Neuron (in vitro differentiated cells): ENCODE results near the gene LRRIQ1.

Source experiments
- H2AFZ ChIP-seq: one replicate; pipeline ENCODE4 v1.6.1; 2013; ENCODE audit warnings: low read depth, mild to moderate bottlenecking, inconsistent platforms, low read length, moderate library complexity
- H3K27me3 ChIP-seq: one replicate; pipeline ENCODE4 v1.6.1; 2013; ENCODE audit warnings: low read length; ENCODE audit not compliant: insufficient read depth
- H3K36me3 ChIP-seq: one replicate; pipeline ENCODE4 v1.6.1; 2013; ENCODE audit warnings: low read length; ENCODE audit not compliant: insufficient read depth
- H3K4me1 ChIP-seq: one replicate; pipeline ENCODE4 v1.6.1; 2013; ENCODE audit warnings: low read length; ENCODE audit not compliant: insufficient read depth
- H3K4me3 ChIP-seq: 2 replicates; pipeline ENCODE4 v1.5.1; 2013; ENCODE audit warnings: mild to moderate bottlenecking, low read length, moderate library complexity
- H3K9me3 ChIP-seq: one replicate; pipeline ENCODE4 v1.6.1; 2013; ENCODE audit warnings: low read length

Gene LRRIQ1

GRCh38 chr12:85076688-85077430 lies 40.7 kb downstream of the LRRIQ1 start:
- Histone ChIP-seq H3K27me3 (no peaks in the 10 kb centered on the region), H3K4me3 (no peak overlapping the region), H2AFZ (peak overlapping the region; percentile 89), H3K9me3 (no peaks in the 10 kb centered on the region), H3K36me3 (no peaks in the 10 kb centered on the region), H3K4me1 (peaks cover 2% of the 10 kb centered on the region)

- Histone ChIP-seq H3K9me3 (no peaks in the 10 kb centered on the region), H3K27me3 (no peaks in the 10 kb centered on the region), H3K36me3 (no peaks in the 10 kb centered on the region), H2AFZ (no peak overlapping the region), H3K4me3 (no peak overlapping the region), H3K4me1 (no peaks in the 10 kb centered on the region)
Observed at GRCh38 chr12:85085066-85085465, 48.9 kb downstream of the LRRIQ1 start.

- no peaks in the 10 kb centered on the region for H3K4me1 ChIP-seq
- H3K9me3 ChIP-seq: no peaks in the 10 kb centered on the region
- no peaks in the 10 kb centered on the region for H3K36me3 ChIP-seq
- H2AFZ ChIP-seq: no peak overlapping the region
- no peak overlapping the region for H3K4me3 ChIP-seq
- no peaks in the 10 kb centered on the region for H3K27me3 ChIP-seq
Observed at GRCh38 chr12:85089792-85090191, 53.6 kb downstream of the LRRIQ1 start.

GRCh38 chr12:85092814-85093370 lies 56.7 kb downstream of the LRRIQ1 start:
- H3K36me3 ChIP-seq: no peaks in the 10 kb centered on the region

GRCh38 chr12:85095501-85095900 lies 59.4 kb downstream of the LRRIQ1 start:
- H3K4me3 ChIP-seq: no peak overlapping the region
- H2AFZ ChIP-seq: no peak overlapping the region
- no peaks in the 10 kb centered on the region for H3K4me1 ChIP-seq
- no peaks in the 10 kb centered on the region for H3K9me3 ChIP-seq
- H3K36me3 ChIP-seq: no peaks in the 10 kb centered on the region
- no peaks in the 10 kb centered on the region for H3K27me3 ChIP-seq

More at GRCh38 chr12:85092814-85093370, 56.7 kb downstream of the LRRIQ1 start:
- no peak overlapping the region for H2AFZ ChIP-seq
- no peaks in the 10 kb centered on the region for H3K9me3 ChIP-seq
- no peaks in the 10 kb centered on the region for H3K4me1 ChIP-seq
- no peak overlapping the region for H3K4me3 ChIP-seq
- no peaks in the 10 kb centered on the region for H3K27me3 ChIP-seq

GRCh38 chr12:85130646-85131045 lies 94.5 kb downstream of the LRRIQ1 start:
- Histone ChIP-seq H2AFZ (no peak overlapping the region), H3K4me1 (no peaks in the 10 kb centered on the region), H3K9me3 (no peaks in the 10 kb centered on the region), H3K36me3 (no peaks in the 10 kb centered on the region), H3K4me3 (no peak overlapping the region), H3K27me3 (no peaks in the 10 kb centered on the region)

GRCh38 chr12:85138833-85139232 lies 102.7 kb downstream of the LRRIQ1 start:
- Histone ChIP-seq H2AFZ (no peak overlapping the region), H3K9me3 (no peaks in the 10 kb centered on the region), H3K36me3 (no peaks in the 10 kb centered on the region), H3K4me3 (no peak overlapping the region), H3K4me1 (no peaks in the 10 kb centered on the region), H3K27me3 (no peaks in the 10 kb centered on the region)

- H3K4me3 ChIP-seq: no peak overlapping the region
- no peaks in the 10 kb centered on the region for H3K9me3 ChIP-seq
- no peaks in the 10 kb centered on the region for H3K27me3 ChIP-seq
- H3K4me1 ChIP-seq: no peaks in the 10 kb centered on the region
- no peak overlapping the region for H2AFZ ChIP-seq
- H3K36me3 ChIP-seq: no peaks in the 10 kb centered on the region
Observed at GRCh38 chr12:85147331-85147730, 111.2 kb downstream of the LRRIQ1 start.

- Histone ChIP-seq H3K4me3 (no peak overlapping the region), H2AFZ (no peak overlapping the region), H3K9me3 (no peaks in the 10 kb centered on the region), H3K4me1 (no peaks in the 10 kb centered on the region), H3K36me3 (no peaks in the 10 kb centered on the region), H3K27me3 (no peaks in the 10 kb centered on the region)
Observed at GRCh38 chr12:85152311-85152729, 116.2 kb downstream of the LRRIQ1 start.

GRCh38 chr12:85155791-85156190 lies 119.6 kb downstream of the LRRIQ1 start:
- Histone ChIP-seq H3K4me1 (no peaks in the 10 kb centered on the region), H3K27me3 (no peaks in the 10 kb centered on the region), H3K9me3 (no peaks in the 10 kb centered on the region), H3K4me3 (no peak overlapping the region), H3K36me3 (no peaks in the 10 kb centered on the region), H2AFZ (peak overlapping the region; percentile 54)

- Histone ChIP-seq H2AFZ (no peak overlapping the region), H3K36me3 (no peaks in the 10 kb centered on the region)
Observed at GRCh38 chr12:85156569-85156968, 120.4 kb downstream of the LRRIQ1 start.

GRCh38 chr12:85157035-85157603 lies 121.0 kb downstream of the LRRIQ1 start:
- no peaks in the 10 kb centered on the region for H3K9me3 ChIP-seq
- no peaks in the 10 kb centered on the region for H3K4me1 ChIP-seq
- no peaks in the 10 kb centered on the region for H3K27me3 ChIP-seq
- H2AFZ ChIP-seq: no peak overlapping the region
- H3K36me3 ChIP-seq: no peaks in the 10 kb centered on the region
- no peak overlapping the region for H3K4me3 ChIP-seq

More at GRCh38 chr12:85156569-85156968, 120.4 kb downstream of the LRRIQ1 start:
- H3K4me3 ChIP-seq: no peak overlapping the region
- H3K9me3 ChIP-seq: no peaks in the 10 kb centered on the region
- no peaks in the 10 kb centered on the region for H3K27me3 ChIP-seq
- no peaks in the 10 kb centered on the region for H3K4me1 ChIP-seq

- H3K4me1 ChIP-seq: no peaks in the 10 kb centered on the region
- no peaks in the 10 kb centered on the region for H3K9me3 ChIP-seq
- no peak overlapping the region for H2AFZ ChIP-seq
- no peak overlapping the region for H3K4me3 ChIP-seq
- no peaks in the 10 kb centered on the region for H3K27me3 ChIP-seq
- H3K36me3 ChIP-seq: no peaks in the 10 kb centered on the region
Observed at GRCh38 chr12:85163752-85164321, 127.7 kb downstream of the LRRIQ1 start.
